Measurements from ENCODE around the gene ZHX3. TPM values are rescaled to one million over a fixed set of nuclear protein-coding genes. Genes with fewer than 3 reads are reported as not detected.
A peak's percentile ranks its signal among the peaks of the same experiment; 100 is the strongest.
"Not testable (repeated sequence)": the region's sequence is repeated elsewhere in the genome, so short reads cannot be mapped to it uniquely, and the experiment has no call there.

Gene ZHX3
- total RNA-seq, 1 experiment from 2014 or later = 35.1 TPM

DNA sequence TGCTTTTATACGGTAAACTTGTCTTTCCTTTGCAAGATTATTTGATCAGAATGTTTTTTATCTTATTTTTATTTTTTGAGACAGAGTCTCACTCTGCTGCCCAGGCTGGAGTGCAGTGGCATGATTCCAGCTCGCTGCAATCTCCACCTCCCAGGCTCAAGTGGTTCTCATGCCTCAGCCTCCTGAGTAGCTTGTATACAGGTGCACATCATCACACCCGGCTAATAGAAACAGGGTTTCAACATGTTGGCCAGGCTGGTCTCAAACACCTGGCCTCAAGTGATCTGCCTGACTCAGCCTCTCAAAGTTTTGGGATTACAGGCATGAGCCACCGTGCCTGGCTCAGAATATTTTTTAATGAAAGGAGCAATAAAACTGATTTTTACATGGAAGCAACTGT lies 14.2 kb upstream of the ZHX3 start:
- no peak for DNase-seq (ENCODE audit: low read depth)

- no peak for DNase-seq (ENCODE audit: low read depth)
These were observed 13.4 kb upstream of the ZHX3 start for GRCh38 chr20:41330941-41331340.

- DNase-seq (ENCODE audit: low read depth) = no peak
These were observed 12.8 kb upstream of the ZHX3 start for GRCh38 chr20:41330343-41330720.

DNA sequence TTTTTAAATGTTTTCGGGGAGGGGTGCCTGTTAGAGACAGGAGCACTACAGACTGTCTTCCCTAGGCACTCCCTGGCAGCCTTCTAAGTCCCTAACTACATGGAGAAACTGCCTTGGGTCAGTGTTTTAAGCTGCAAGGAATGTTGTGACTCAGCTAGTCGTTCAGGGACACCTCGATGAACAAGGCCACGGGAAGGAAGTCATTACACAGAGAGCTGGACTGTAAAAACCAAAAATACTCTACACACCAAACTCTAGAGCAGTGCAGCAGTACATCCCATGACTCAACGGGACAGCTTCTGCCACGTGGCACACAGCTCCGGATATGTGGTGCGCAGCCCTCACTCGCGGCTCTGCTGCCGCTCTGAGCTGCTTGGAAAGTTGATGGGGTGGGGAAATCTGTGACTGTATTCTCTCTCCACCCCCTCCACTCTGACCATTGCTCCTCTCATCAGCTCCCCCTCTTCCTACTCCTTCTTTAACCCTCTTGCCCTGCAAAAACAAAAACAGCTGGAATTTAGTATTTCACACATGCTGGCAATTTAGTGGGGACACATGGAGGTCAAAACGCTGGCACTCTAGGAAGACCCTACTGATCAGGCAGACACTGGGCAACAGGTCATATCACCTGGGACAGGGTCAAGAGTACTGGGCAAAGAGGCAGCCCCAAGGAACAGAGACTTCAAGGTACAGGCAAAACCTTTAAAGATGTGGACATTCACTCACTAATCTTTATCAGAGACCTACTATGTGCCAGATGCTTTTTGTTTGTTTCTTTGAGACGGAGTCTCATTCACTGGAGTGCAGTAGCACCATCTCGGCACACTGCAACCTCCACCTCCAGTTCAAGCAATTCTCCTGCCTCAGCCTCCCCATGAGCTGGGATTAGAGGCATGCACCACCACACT lies 12.2 kb upstream of the ZHX3 start:
- DNase-seq (ENCODE audit: low read depth) = peak; percentile 99

- DNase-seq (ENCODE audit: low read depth) = no peak
These were observed 9.6 kb upstream of the ZHX3 start for GRCh38 chr20:41327178-41327577.

GRCh38 chr20:41320976-41321375 lies 3.4 kb upstream of the ZHX3 start:
- no peak for DNase-seq (ENCODE audit: low read depth)

- DNase-seq (ENCODE audit: low read depth) = no peak
These were observed 2.9 kb upstream of the ZHX3 start for GRCh38 chr20:41320441-41320840.

DNA sequence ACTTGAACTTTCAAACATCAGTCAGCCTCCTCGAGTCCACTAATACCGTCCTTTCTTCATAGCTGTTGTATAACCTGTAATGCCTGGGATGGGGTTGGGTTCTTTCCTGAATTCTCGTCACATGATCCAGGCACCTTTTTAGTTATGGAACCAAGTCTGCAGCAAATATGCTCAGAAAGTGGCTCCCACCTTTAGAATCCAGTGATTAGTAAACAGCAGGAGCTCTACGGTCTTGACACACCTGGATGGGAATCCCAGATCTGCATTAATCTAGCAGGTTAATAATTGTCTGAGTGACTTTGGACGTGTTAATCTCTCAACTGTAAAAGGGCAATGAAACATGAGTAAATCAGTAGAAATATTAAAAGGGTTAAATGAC lies 729 bp upstream of the ZHX3 start:
- no peak for DNase-seq (ENCODE audit: low read depth)

- peak; percentile 79 for DNase-seq (ENCODE audit: low read depth)
These were observed 657 bp downstream of the ZHX3 start for GRCh38 chr20:41316602-41317545.

DNA sequence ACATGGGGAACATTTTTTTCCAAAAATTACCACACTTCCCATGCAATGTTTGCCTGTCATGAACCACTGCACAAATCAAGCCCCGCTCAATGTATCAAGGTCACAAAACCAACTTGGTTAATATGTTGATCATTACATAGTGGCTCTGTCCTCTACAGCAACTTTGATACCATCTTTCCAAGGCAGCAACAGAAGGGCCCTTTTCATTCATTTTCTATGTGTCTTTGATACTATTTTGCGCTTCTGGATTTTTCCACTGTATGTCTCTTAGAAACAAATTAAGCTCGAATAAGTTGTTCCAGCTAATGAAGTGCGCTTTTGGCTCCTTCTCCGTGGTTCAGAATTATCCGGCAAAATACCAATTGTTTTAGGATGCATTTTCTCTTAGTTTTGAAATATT lies 1.5 kb downstream of the ZHX3 start:
- no peak for DNase-seq (ENCODE audit: low read depth)

DNA sequence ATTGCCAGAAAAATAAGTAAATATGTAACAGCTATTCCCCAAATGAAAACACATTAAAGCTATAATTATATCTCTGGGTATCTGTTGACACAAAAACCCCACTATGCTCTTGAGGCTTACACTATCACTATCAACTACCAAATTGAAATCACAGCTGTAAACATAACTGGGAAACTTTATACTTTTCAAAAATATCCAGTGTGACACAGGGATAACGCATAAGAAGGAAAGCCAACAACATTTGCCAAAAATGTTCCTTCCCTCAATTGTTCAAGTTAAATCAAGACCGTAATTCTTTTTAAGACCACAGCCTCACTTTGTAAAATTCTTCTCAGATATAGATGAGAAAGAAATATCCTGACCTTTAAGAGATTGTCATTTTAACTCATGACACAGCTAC lies 3.1 kb downstream of the ZHX3 start:
- peak; percentile 74 for DNase-seq (ENCODE audit: low read depth)

GRCh38 chr20:41312009-41312408 lies 5.5 kb downstream of the ZHX3 start:
- DNase-seq (ENCODE audit: low read depth) = not testable (repeated sequence)

GRCh38 chr20:41309817-41310216 lies 7.7 kb downstream of the ZHX3 start:
- DNase-seq (ENCODE audit: low read depth) = peak; percentile 75

GRCh38 chr20:41308726-41309413 lies 8.7 kb downstream of the ZHX3 start:
- no peak for DNase-seq (ENCODE audit: low read depth)

DNA sequence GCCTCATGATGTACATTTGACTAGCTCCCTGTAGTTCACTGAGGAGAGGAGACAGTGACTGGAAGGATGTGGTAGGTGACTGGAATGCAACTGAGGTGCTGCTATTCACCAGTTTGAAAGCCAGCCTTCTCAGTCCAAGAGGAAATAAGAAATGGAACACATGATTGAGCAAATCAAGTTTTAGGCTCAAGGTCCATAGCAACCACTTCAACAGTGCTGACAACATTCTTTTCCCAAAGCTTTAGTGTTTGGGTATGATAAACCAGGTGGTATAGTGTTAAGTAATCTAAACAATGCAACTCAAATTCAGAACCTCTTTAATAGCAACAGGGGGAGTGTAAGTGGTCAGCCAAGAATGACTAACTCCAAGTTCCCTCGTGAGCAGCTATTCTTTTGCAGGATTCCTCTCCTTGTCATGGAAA lies 9.2 kb downstream of the ZHX3 start:
- DNase-seq (ENCODE audit: low read depth) = peak; percentile 83

DNA sequence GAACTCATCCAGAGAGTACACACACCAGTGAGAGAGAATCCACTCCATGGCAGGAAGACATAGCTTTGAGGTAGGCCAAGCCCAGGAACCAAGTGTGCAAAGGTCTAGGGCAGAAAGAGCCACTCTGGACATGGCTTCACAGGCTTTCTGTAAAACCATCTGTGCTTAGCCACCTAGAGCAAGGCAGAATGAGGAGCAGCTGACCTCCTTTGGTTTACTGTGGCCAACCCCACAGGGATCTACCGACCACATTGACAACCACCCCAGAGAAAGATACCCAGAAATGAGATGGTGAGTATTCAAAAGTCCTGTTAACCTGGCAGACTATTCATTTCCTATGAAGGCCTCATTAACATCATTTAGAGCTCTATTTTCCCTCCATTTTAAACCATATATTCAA lies 10.5 kb downstream of the ZHX3 start:
- no peak for DNase-seq (ENCODE audit: low read depth)

DNA sequence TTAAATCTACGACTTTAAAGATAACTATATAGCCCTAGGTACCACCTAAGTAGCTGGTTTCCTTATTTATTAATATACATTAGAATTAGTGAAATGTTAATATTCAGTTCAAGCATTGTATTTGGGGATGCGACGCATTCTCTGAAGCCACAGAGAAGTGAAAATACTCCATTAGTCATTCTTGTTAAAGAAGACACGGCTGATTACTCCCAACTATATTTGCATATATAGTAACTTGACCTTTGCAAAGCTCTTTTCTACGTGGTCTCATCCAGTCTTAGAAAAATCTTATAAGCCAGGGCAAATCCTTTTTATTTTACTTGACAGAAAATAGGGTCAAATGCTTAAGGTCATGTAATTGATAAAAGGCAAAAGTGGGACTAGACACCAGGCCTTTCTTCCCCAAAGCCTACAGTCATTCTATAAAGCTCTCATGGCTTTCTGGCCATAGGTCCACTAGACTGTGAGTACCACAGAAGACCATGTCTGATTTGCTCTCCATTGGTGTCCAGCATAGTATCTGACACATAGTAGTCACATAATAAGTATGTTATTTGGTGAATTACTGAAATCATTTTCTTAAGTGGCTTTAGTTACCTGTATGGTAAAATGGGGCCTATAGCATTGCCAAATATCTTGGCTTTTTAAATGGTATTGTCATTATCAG lies 11.3 kb downstream of the ZHX3 start:
- DNase-seq (ENCODE audit: low read depth) = no peak

GRCh38 chr20:41304424-41305079 lies 13.0 kb downstream of the ZHX3 start:
- no peak for DNase-seq (ENCODE audit: low read depth)

- DNase-seq (ENCODE audit: low read depth) = no peak
These were observed 13.5 kb downstream of the ZHX3 start for GRCh38 chr20:41304002-41304401.

- DNase-seq (ENCODE audit: low read depth) = no peak
These were observed 16.6 kb downstream of the ZHX3 start for GRCh38 chr20:41300886-41301285.

- DNase-seq (ENCODE audit: low read depth) = no peak
These were observed 17.1 kb downstream of the ZHX3 start for GRCh38 chr20:41300383-41300782.

Data from LHCN-M2 (cell line).